NCI-H1436 treated with DMSO at 0.1 percent for 48 hours (cell line): ENCODE measurements around the gene GDI1.
A peak's percentile ranks its signal among the peaks of the same experiment; 100 is the strongest.
"Not testable (repeated sequence)": the region's sequence is repeated elsewhere in the genome, so short reads cannot be mapped to it uniquely, and the experiment has no call there.

Source experiments
- DNase-seq: peaks from one replicate; lab custom pipeline; 2025; lab: John Stamatoyannopoulos, UW

The GDI1 gene

DNA sequence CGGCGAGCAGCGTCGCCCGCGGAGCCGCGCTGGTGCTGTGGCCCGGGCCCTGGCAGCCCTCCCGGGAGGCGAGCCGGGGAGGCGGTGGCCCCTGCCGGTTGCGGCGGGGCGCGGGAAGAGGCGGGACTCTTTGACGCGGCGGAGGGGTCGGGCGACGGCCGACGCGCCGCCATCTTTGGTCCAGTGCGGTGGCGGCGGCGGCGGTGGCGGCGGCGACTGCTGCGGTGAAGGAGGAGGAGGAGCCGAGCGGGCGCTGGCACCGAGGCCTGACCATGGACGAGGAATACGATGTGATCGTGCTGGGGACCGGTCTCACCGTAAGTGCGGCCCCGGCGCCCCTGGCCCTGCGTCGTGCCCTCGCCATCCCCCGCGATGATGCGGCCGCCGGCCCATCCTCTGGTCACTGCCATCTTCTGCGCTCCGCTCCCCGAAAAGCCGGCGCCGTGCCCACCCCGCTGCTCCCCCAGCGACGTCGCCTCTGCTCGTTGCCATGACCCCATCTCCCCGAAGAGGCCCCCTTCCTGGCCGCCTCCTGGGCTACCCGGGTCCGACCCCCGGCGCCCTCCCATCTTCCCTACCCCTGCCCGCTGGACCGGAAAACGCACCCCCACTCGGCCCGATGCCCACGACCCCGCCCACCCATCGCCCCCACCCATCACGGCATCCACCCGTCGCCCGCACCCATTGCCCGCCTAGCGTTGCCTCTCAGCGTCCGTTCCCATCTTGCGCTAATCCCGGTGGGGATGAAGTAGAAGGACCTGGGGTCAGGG is at the start of gene GDI1:
Gene GDI1 (plus strand): TSS at position 172 of the 770 bp plus-strand sequence. CDS start 101 bp downstream, at position 273.
- no peak for DNase-seq

DNA sequence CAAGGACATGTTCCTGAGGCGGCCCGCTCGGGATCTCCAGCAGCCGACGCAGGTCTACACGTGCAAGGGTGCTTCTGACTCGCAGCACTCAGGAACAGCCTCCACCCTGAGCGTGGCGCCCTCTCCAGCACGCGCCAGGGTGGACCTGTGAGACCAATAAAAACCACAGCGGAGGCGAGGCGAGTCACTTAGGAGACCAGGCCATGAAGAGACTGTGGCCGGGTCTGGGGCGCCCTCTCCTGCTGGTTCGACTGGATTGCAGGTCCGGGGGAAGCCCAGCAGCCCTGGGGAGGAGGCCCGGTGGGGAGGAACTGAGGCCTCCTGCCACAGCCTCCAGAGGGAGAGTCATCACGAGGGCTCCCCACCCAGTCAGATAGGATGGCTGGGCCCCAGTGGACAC is 48.9 kb upstream of the GDI1 start:
- DNase-seq, result not testable (repeated sequence)

DNA sequence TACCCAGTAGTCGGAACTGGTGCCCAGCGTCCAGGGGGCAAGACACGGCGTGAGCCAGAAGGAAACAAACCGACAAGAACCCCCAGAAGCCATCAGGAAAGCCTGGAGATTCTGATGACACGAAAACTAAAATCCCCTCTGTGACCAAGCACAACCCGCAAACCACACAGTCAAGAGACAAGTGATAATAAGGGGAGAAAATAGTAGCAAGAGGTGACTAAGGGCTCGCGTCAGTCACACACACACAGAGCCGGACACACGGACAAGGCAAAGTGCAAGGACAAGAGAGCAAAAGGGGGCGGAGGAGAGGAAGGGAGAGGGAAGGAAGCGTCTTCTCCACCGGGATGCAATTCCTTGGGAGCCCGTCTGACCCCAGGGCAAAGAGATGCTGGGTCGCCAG is 48.3 kb upstream of the GDI1 start:
- DNase-seq, result not testable (repeated sequence)

DNA sequence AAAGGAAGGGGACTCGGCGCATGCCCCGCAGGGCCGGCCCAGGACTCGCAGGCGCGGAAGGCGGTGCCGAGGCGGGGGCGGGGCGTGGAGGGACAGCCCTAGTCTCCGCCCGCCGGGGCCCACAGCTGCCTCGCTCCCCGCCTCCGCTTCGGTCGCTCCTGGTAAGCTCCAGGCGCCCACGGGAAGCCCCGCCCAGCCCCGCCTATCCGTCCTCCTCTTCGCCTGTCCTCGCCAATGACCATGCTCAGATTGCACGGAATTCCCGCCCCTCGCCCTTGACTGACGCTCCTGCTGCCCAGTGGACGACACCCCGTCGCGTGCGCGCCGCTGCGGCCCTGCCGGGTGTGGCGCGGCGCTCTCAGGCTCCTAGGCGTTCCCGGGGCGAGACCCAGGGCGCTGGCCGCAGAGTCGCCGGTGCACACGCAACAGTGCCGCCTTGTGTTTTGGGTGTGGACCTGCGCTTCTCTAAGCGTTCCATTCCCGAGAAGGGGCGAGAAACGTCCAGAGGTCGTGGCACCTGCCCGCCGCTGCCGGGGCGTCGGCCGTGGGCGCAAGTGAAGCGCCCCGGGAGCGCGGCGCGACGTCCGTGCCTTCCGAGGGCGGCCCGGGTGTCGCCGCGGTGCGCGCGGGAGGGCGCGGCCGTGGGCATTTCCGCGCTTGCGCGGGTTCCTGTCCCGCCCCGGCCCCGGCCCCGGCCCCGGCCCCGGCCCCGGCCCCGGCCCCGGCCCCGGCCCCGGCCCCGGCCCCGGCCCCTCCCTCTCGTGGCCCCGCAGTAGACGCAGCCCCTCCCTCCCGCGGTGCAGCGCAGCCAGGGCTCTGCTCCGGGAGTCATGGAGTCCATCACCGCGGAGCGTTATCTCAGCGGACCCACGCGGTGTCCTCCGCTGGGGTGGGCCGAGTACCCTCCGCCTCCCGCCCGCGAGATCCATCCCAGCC is 46.9 kb upstream of the GDI1 start:
- DNase-seq, result not testable (repeated sequence)

DNA sequence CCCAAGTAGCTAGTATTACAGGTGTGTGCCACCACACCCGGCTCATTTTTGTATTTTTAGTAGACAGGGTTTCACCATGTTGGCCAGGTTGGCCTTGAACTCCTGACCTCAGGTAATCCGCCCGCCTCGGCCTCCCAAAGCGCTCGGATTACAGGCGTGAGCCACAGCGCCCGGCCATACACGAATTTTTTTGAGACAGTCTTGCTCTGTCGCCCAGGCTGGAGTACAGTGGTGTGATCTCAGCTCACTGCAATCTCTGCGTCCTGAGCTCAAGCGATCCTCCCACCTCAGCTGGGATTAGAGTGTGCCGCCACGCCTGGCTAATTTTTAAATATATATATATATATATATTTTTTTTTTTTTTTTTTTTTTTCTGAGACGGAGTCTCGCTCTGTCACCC is 40.6 kb upstream of the GDI1 start:
- not testable (repeated sequence) for DNase-seq

DNA sequence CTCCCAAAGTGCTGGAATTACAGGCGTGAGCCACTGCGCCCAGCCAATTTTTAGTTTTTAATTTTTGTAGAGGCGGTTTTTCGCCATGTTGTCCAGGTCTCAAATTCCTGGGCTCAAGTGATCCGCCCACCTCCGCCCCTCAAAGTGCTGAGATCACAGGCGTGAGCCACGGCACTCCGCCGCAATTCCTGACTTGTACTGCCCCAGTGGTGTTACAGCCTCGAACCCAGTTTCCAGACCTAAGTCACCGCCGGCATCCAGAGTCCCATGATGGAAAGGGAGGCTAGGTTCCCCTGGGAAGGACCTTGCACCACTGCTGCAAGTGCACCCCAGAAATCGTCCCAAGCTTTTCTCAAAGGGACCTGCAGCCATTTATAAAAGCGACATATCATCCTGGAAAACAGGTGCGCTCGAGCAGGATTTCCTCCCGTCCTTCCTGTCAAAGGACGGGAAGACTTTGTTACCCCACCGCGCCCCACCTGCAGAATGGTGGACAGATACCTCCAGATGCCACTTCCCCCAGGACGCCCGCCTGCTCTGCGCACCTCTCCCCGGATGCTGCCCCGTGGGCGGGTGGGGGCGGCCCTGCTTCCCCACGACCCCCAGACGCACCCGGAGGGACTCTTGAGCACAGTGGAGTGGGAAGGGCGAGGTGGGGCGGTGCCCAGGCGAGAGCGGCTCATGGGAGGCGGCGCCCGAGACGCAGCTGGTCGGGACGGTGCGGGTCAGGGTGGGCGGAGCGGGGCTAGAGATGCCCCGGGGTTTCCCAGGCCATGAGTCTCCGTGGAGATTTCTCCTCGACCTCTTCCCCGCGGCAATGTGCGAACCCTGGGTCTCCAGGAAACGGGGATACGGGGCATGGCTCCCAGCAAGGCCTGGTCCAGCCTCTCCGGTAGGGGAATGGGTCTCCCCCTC is 39.7 kb upstream of the GDI1 start:
- no peak for DNase-seq

DNA sequence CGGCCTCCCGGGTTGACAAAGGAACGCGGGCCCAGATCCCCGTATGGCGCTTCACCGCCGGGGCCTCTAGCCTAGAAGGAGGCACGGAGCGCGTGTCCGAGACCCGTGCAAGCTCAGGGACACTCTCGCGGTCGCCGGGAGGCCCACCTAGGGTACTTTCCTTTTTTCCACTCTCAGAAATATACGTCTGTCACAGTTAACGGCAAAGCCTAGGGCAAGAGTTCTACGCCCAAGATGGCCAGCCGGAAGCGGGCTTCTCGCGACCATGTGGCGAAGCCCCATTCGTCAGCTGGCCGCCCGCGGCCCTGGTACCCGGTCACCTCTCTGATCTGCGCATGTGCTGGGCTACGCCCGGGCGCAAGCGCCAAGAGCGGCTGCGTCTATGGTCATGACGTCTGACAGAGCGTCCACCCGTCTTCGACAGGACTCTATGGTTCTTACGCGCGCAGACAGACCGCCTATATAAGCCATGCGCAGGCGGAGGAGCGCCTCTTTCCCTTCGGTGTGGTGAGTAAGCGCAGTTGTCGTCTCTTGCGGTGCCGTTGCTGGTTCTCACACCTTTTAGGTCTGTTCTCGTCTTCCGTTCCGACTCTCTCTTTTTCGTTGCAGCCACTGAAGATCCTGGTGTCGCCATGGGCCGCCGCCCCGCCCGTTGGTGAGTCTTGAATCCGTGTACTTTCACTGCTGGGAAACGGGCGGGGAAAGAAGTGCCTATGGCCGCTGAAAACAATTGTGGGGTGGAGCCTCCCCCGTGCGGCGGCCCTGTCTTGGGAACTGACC is 38.9 kb upstream of the GDI1 start, which contains the start of gene RPL10:
Gene RPL10 (plus strand): TSS at position 490 of the 780 bp plus-strand sequence. CDS start 143 bp downstream, at position 633.
- DNase-seq, result peak; percentile 93

DNA sequence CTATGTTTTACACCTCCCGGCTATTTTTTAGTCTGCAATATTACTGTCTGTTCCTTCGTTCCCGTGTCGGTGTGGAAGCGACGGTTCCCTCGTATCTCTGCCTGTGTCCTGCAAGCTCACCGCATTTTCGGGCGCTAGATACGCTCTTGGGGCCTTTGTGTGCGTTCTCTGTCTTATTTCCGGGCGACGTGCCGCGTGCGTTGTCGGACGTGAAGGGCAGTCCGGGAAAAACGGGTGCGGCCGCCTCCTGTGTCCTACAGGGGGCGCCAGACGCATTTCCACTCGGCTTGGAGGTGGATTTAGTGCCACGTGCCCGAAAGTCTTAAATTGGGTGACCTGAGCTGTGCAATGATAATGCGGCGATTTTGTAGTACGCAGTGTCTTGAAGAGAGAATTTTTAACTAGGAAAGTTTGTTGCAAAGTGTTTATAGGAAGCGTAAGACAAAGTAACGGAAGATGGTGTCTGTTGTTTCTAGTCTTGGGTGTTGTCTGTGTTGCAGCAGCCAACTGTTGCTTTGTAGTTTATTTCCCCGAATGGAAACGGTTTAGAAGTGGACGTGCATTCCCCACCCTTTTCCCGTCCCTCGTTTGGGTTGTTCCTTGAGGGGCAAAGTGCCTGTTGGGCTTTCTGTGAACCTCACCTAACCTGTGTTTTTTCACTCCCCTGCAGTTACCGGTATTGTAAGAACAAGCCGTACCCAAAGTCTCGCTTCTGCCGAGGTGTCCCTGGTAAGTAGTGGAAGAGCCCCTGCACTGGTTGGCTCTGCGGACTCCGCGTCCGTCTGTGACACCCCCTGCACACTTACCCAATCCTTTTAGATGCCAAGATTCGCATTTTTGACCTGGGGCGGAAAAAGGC is 38.1 kb upstream of the GDI1 start:
- DNase-seq, result peak; percentile 67

DNA sequence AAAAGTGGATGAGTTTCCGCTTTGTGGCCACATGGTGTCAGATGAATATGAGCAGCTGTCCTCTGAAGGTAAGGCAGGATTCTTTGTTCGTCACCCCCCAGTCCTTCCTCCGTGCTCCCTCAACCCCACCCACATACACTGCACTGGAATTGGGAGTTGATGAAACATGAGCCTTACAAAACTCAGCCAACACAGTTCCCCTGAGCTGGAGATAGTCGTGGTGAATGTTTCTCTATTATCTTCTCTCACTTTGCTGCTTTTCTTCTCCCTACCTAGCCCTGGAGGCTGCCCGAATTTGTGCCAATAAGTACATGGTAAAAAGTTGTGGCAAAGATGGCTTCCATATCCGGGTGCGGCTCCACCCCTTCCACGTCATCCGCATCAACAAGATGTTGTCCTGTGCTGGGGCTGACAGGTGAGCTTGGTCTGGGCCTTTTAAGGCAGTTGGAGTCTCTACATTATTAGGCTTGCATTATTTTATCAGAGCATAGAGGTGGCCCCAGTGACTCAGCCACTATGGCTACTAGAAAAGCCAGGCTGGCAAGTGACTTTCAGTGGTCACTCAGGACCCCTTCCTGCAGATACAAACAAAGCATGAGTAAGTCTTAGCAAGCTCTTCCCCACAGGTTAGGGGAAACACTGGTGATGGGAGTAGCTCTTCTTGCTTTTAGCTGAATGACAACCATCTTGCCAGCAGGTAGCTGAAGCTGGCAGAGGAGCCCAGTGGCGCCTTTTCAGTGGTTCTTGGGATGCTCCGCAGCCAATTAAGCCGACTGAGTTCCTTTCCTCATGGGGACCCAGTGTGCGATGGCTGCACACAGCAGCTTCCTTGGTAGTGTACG is 37.2 kb upstream of the GDI1 start:
- no peak for DNase-seq

DNA sequence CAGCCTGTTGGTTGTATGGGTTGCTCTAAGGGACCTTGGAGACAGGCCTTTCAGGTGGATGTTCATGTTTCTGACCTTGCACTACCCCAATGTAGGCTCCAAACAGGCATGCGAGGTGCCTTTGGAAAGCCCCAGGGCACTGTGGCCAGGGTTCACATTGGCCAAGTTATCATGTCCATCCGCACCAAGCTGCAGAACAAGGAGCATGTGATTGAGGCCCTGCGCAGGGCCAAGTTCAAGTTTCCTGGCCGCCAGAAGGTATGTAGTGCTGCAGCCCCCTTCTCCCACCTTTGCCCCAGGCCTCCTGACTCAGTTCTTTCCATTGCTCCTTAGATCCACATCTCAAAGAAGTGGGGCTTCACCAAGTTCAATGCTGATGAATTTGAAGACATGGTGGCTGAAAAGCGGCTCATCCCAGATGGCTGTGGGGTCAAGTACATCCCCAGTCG is 36.6 kb upstream of the GDI1 start:
- not testable (repeated sequence) for DNase-seq

DNA sequence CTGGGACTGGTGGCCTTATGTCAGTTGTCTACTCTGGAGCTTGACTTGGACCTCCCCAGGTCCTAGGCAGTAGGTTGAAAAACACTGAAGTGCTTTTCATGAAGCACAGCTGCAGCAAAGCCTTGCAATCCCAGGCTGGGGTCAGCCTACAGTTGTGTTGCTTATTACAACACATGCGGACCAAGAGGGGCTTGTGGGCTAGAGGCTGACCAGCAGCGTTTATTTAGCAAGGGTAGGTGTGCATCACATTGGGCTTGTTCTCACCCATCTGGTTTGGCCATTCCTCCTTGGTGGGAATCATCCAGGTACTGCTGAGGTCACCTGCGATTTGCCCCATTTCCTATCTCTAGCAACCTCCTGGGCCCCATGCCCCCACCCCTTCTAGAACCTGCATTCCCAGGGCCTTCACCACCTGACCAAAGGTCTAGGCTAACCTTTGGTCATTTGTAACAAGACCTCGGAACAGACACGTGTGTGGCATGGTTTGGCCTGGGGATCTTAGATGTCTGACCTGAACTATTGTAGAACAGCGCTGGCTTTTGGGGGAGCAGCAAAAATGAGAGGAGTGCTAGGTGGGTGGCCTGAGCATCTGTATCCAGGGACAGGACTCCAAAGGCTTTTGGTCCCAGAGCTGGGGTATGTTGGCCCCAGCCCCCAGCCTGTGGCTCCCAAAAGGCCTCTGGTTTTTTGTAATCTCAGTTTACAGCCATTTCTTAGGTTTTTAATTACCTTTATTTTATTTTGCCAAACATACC is 35.7 kb upstream of the GDI1 start:
- DNase-seq, result no peak

DNA sequence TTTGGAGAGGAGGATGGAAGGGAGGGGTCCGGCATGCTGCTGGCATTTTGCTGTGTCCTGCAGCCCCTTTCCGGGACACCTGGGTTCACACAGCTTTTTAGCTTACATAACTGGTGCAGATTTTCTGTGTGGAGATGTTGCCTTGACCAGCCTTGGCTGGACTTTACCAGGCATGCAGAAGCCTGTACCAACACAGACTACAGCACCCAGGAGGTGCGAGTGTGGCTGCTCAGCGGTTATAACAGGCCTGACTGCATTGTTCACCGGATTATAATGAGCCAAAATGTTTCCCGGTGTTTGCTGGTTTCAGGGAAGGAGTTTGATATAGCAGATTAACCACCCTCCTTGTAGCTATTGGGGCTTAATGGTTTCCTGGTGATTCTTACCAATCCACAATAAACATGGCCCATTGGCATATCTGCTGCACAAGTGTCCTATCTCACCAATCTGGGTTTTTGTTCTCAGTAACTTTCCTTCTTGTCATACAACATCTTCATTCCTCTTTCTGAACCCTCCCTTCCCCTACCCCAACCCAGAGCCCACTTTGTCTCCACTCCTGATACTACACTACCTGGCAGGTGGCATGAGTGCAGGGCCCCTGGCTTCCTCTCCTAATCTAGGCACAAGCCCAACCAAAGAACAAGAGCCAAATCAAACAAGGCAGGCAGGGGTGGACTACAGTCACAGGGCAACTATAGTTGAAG is 34.9 kb upstream of the GDI1 start:
- DNase-seq, result no peak

DNA sequence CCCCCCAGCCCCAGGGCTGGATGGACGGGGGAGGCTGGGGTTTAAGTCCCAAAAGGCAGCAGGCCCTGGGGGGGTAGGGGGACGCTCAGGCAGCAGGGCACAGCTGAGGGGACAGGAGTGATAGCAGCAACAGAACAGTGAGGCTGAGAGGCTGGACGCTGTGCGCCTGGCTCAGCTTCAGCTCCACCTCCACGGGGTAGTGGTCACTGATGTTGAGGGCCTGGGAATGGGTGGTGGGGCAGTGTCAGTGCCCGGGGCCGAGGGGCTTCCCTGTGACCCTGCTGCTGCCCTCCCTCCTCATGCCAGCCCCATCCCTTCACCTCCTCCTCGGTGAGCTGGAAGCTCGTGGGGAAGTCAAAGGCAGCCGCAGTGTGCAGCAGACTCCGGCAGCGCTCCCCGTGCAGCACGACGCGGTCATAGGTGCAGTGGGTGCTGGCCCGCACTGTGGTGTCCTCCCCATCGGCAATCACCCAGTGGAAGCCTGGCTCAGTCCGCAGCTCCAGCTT is 34.3 kb upstream of the GDI1 start:
- DNase-seq, result no peak

DNA sequence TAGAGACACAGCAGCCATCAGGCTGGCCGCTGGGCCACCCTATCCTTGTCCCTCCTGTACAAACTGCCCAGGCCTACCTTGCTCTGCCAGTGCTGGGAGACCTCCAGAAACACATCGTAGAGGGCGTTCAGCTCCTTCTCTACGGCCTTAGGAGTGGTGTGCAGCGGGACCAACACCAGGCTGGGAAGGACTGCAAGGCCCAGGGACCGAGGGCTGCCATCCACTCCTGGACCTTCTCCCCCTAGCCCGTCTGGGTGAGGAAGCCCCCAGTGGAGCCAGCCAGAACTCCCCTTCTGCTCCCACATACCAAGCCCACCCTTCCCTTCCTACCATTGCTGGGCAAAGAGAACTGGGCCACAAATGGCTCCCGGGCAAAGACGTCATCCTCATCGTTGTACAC is 33.8 kb upstream of the GDI1 start:
- no peak for DNase-seq

DNA sequence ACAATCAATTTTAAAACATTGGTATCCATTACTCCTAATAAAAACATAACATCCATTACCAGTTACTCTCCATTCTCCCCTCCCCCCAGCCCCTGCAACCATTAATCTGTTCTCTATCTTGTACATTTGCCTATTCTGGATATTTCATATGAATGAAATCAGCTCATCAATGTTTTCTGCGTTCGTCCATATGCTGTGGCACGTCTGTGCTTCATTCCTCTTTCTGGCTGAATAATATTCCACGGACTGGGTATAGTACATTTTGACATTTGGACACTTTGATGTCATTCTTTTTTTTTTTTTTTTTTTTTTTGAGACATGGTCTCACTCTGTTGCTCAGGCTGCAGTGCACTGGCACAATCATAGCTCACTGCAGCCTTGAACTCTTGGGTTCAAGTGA is 33.1 kb upstream of the GDI1 start:
- DNase-seq, result no peak

DNA sequence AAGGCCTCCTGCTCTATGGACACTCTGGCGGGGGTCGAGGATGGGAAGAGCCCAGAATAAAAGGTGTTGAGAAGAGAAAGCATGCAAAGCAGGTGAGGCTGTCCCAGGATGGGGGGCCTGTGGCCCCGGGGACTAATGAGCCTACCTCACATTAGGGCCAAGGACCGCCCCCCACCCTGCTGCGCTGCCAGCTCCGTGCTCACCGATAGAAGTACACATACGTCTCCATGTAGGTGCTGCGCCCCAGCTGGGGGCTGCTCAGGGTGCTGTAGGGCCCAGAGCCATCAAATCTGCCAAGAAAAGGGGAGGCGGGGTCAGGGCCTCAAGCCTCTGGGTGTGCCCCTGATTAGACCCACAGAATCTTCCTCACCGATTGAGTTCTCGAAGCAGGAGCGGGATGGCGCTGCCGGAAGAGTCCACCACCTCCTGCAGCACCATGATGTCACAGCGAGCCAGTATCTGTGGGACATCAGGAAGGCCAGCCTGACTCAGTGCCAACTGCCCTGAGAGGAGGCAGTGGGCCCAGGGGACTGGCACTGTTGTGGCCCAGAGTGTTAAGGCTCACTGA is 32.2 kb upstream of the GDI1 start:
- no peak for DNase-seq

DNA sequence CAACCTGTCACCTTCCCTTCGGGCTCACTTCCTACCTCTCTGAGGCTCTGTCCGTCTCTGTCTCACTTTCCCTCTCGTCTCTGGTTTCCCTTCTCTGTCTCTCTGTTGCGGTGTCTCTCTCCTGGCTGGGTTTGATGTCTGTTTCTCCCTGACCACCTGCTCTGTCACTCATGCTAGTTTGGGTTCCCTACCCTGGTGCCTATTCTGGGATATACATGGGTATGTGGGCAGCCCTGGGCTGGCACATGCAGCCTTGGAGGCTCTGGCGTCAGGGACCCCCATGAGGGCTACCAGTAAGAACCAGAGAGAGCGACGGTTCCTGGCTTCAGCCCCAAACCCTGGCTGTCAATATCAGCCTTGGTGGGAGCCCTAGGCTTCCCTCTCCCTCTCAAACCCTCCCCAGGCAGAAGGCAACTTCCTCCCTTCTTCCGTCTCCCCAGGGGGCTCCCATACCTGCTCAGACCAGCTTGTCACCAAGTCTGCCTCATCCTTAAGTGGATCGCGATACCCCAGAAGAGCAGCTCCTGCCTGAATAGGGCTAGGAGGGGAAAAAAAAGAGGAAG is 28.2 kb upstream of the GDI1 start:
- no peak for DNase-seq
